Measurements from ENCODE around the gene ADPRM.

The ADPRM gene

GRCh38 chr17:10742431-10742830, 45.0 kb downstream of the ADPRM start:
- no peak for DNase-seq

- DNase-seq = no peak
Observed at GRCh38 chr17:10743316-10744009, 46.1 kb downstream of the ADPRM start.

- no peak for DNase-seq
Observed at GRCh38 chr17:10744501-10745000, 47.2 kb downstream of the ADPRM start.

GRCh38 chr17:10745231-10745630, 47.8 kb downstream of the ADPRM start:
- no peak for DNase-seq

GRCh38 chr17:10748531-10749181, 51.3 kb downstream of the ADPRM start:
- DNase-seq = no peak

GRCh38 chr17:10750210-10750609, 52.8 kb downstream of the ADPRM start:
- DNase-seq = no peak

GRCh38 chr17:10751563-10751962, 54.2 kb downstream of the ADPRM start:
- DNase-seq = no peak

GRCh38 chr17:10752696-10753095, 55.3 kb downstream of the ADPRM start:
- no peak for DNase-seq

GRCh38 chr17:10754109-10754508, 56.7 kb downstream of the ADPRM start:
- peak; percentile 14 for DNase-seq

- DNase-seq = no peak
Observed at GRCh38 chr17:10754861-10755591, 57.6 kb downstream of the ADPRM start.

GRCh38 chr17:10755592-10756127, 58.3 kb downstream of the ADPRM start:
- DNase-seq = no peak

GRCh38 chr17:10756185-10756584, 58.8 kb downstream of the ADPRM start:
- DNase-seq = no peak

GRCh38 chr17:10756619-10757018, 59.2 kb downstream of the ADPRM start:
- no peak for DNase-seq

GRCh38 chr17:10757067-10757466, 59.7 kb downstream of the ADPRM start:
- DNase-seq = no peak

GRCh38 chr17:10757647-10758046, 60.3 kb downstream of the ADPRM start:
- no peak for DNase-seq

- no peak for DNase-seq
Observed at GRCh38 chr17:10758062-10758461, 60.7 kb downstream of the ADPRM start.

Measured in DMS53 (cell line).